Endothelial cell of umbilical vein (primary cell): ENCODE results near the gene KRTAP10-11. TPM values are rescaled to one million over a fixed set of nuclear protein-coding genes. Genes with fewer than 3 reads are reported as not detected.

Experiments used
- BruUV-seq: library from RNA; stranded (reverse); fragments of 400-500 nt; replicated peaks from 2 replicates; lab custom pipeline; 2021; lab: Mats Ljungman, UMichigan
- CTCF ChIA-PET: fragments of 300-600, 350-600 bp; sonication (Branson Sonifier 250); formaldehyde crosslinking; loops from one replicate; lab custom pipeline; 2021; ENCODE audit warnings: antibody characterized with exemption, inconsistent platforms; lab: Charles Lee
- POLR2A ChIA-PET: fragments of 300-600, 350-600 bp; sonication (Branson Sonifier 250); formaldehyde crosslinking; loops from one replicate; lab custom pipeline; 2021; ENCODE audit warnings: antibody characterized with exemption, inconsistent platforms; lab: Charles Lee
- DNase-seq: peaks from one replicate; pipeline ENCODE4 v3.0.0-alpha.2; 2011; ENCODE audit warnings: low read depth, low spot score
- FAIRE-seq: peaks from 2 replicates; lab custom pipeline; 2011; peaks lifted over from hg19 to GRCh38; lab: Jason Lieb, UNC
- H2AFZ ChIP-seq: 2 replicates; pipeline ENCODE4 v1.6.0; 2012; ENCODE audit warnings: low read depth, low read length, control low read depth, inconsistent platforms
- H3K27ac ChIP-seq: 2 replicates; pipeline ENCODE4 v1.5.1; 2011; ENCODE audit warnings: low read depth, mild to moderate bottlenecking, control low read depth, low read length, moderate library complexity; ENCODE audit not compliant: insufficient read depth
- H3K27me3 ChIP-seq, 2 experiments: 2 replicates each; pipeline versions ENCODE4 v1.6.0 to v1.6.1; 2011; ENCODE audit warnings: low read length in 2 of 2, mixed read lengths in 1 of 2; ENCODE audit not compliant: control insufficient read depth in 2 of 2, insufficient read depth in 2 of 2
- H3K36me3 ChIP-seq, 2 experiments: 2 replicates in 1 of 2; 3 replicates in 1 of 2; pipeline ENCODE4 v1.5.1; 2011; ENCODE audit warnings: low read length in 2 of 2, mild to moderate bottlenecking in 1 of 2, moderate library complexity in 1 of 2; ENCODE audit not compliant: control insufficient read depth in 2 of 2, insufficient read depth in 2 of 2; ENCODE audit errors: extremely low read depth in 1 of 2
- H3K4me1 ChIP-seq: 3 replicates; pipeline ENCODE4 v1.5.1; 2011; ENCODE audit warnings: mild to moderate bottlenecking, low read length; ENCODE audit not compliant: control insufficient read depth, insufficient read depth; ENCODE audit errors: extremely low read depth
- H3K4me2 ChIP-seq: 2 replicates; pipeline ENCODE4 v1.6.1; 2011; ENCODE audit warnings: low read length, control low read depth, mixed read lengths; ENCODE audit not compliant: insufficient read depth
- H3K4me3 ChIP-seq, 3 experiments: fragments of 200-600 bp in 1 of 3; sonication (generic), shearing (Covaris generic) in 1 of 3; replicated peaks in 1 of 3; 2 replicates each; pipeline ENCODE4 v1.5.1; 2011 to 2016; ENCODE audit warnings: control low read depth in 3 of 3, low read length in 3 of 3, mild to moderate bottlenecking in 2 of 3, inconsistent platforms in 1 of 3, low read depth in 1 of 3, moderate library complexity in 1 of 3; ENCODE audit not compliant: insufficient read depth in 1 of 3
- H3K79me2 ChIP-seq: 2 replicates; pipeline ENCODE4 v1.6.0; 2012; ENCODE audit warnings: low read length, inconsistent platforms; ENCODE audit not compliant: control insufficient read depth, insufficient read depth
- H3K9ac ChIP-seq: replicated peaks from 2 replicates; pipeline ENCODE3; 2011; ENCODE audit warnings: low read length, control low read depth; ENCODE audit not compliant: insufficient read depth; ENCODE audit errors: extremely low read depth
- H3K9me1 ChIP-seq: replicated peaks from 3 replicates; pipeline ENCODE4 v1.6.0; 2011; ENCODE audit warnings: mild to moderate bottlenecking, low read length; ENCODE audit not compliant: control insufficient read depth, insufficient read depth; ENCODE audit errors: extremely low read depth
- H3K9me3 ChIP-seq: replicated peaks from 2 replicates; pipeline ENCODE4 v1.5.1; 2012; ENCODE audit warnings: low read length, inconsistent platforms; ENCODE audit not compliant: control insufficient read depth, insufficient read depth
- H4K20me1 ChIP-seq: replicated peaks from 2 replicates; pipeline ENCODE3; 2011; ENCODE audit warnings: mild to moderate bottlenecking, low read length; ENCODE audit not compliant: control insufficient read depth, insufficient read depth; ENCODE audit errors: extremely low read depth
- CTCF ChIP-seq, 2 donors: IDR thresholded peaks; 1 replicate in 1 of 2; 2 replicates in 1 of 2; pipeline ENCODE4 v1.5.1; 2011; ENCODE audit warnings: low read length in 2 of 2, mild to moderate bottlenecking in 2 of 2, moderate library complexity in 2 of 2, control low read depth in 1 of 2, inconsistent platforms in 1 of 2, low read depth in 1 of 2; ENCODE audit not compliant: insufficient read depth in 1 of 2; ENCODE audit errors: extremely low read depth in 1 of 2
- EZH2 ChIP-seq: IDR thresholded peaks from 2 replicates; pipeline ENCODE4 v1.6.1; 2012; ENCODE audit warnings: borderline replicate concordance, low read depth, mild to moderate bottlenecking, moderate library complexity, low read length, inconsistent platforms; ENCODE audit not compliant: severe bottlenecking
- FOS ChIP-seq: IDR thresholded peaks from 2 replicates; pipeline ENCODE4 v1.6.1; 2011; ENCODE audit warnings: mild to moderate bottlenecking, low read length, moderate library complexity, borderline replicate concordance; ENCODE audit not compliant: insufficient read depth
- GATA2 ChIP-seq: IDR thresholded peaks from 2 replicates; pipeline ENCODE4 v1.7.0; 2011; ENCODE audit warnings: low read depth, mild to moderate bottlenecking, moderate library complexity, mixed read lengths, low read length; ENCODE audit not compliant: insufficient read length, insufficient read depth
- JUN ChIP-seq: IDR thresholded peaks from 2 replicates; pipeline ENCODE4 v1.6.1; 2011; ENCODE audit warnings: borderline replicate concordance, low read depth; ENCODE audit not compliant: insufficient read length, insufficient read depth
- MYC ChIP-seq: IDR thresholded peaks from one replicate; pipeline ENCODE4 v1.6.1; 2011; ENCODE audit warnings: mild to moderate bottlenecking, low read depth, low read length
- POLR2A ChIP-seq: IDR thresholded peaks from 2 replicates; pipeline ENCODE4 v1.6.1; 2012; ENCODE audit warnings: low read depth, mild to moderate bottlenecking, control low read depth, low read length
- POLR2AphosphoS5 ChIP-seq: IDR thresholded peaks from 2 replicates; pipeline ENCODE4 v1.6.1; 2012; ENCODE audit warnings: low read depth, mild to moderate bottlenecking, control low read depth, low read length, moderate library complexity; ENCODE audit not compliant: insufficient read depth
- dilution Hi-C: fragments of 300-500 bp; cut with MboI; formaldehyde crosslinking; loops from one replicate; pipeline ENCODE4 v1.15.0; 2019; ENCODE audit warnings: low sequenced_read_pairs; ENCODE audit not compliant: extremely low pct_ligation_motif_present
- intact Hi-C: fragments of 100-400 bp; cut with micrococcal nuclease; formaldehyde crosslinking; loops from one replicate; pipeline ENCODE4 v1.10.0; 2022
- polyA plus RNA-seq, 4 experiments: library from polyadenylated mRNA; depleted of rRNA in 3 of 4; stranded (reverse) in 3 of 4; unstranded in 1 of 4; fragments of >200 nt; gene quantifications; 2 replicates each; pipeline versions ENCODE4 v1.2.1 to v1.2.3, GENCODE V29; 2011 to 2012; ENCODE audit warnings: missing spikeins in 1 of 4
- total RNA-seq: library from RNA; stranded (reverse); gene quantifications from 2 replicates; pipeline ENCODE4 v1.2.3, GENCODE V29; 2021
- TF ChIP-seq, protein P1 (sequence below): IDR thresholded peaks from 2 replicates; pipeline ENCODE4 v1.6.1; 2011; ENCODE audit not compliant: insufficient read depth, insufficient read length

KRTAP10-11 gene
- total and polyA plus RNA-seq, 2 donors (not counting 3 experiments of a cell fraction or from before 2014, with no cell fraction given), result not detected

DNA sequence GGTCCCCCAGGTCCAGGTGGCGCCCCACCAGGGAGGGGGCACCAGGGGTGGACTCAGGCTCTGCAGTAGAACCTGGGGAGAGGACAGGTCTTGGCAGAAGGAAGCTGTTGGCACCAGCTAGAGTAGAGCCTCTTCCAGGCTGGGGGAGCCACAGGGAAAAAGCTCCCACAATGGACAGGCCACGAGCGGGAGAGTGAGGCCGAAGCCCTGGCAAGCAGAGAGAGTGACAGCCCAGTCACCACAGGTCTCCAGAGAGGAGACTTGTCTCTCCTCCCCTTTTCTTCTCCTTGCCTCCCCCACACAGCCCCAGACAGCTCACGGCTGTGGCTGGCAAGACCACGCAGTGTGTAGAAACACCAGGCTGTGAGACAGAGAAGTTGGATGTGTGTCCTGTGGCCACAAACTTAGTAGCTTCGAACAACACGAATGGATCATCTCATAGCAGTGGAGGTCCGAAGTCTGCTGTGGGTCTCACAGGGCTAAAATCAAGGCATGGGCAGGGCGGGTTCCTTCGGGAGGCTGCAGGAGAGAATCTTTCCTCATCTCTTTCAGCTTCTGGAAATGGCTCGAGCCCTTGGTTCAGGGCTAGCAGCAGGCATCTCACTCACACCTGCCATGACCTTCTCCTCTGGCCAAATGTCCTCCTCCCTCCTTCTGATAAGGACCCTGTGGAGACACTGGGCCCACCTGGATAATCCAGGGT, 4.9 kb downstream of the KRTAP10-11 start:
- no peak overlapping the region for H3K4me2 ChIP-seq
- intact Hi-C loops (no loop called here), dilution Hi-C loops (no loop called here)
- no peak overlapping the region for H3K4me3 ChIP-seq
- TF ChIP-seq, protein P1, sequence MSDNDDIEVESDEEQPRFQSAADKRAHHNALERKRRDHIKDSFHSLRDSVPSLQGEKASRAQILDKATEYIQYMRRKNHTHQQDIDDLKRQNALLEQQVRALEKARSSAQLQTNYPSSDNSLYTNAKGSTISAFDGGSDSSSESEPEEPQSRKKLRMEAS, result no peak
- TF ChIP-seq GATA2, result no peak
- TF ChIP-seq MYC, result no peak
- DNase-seq (no peak), FAIRE-seq (no peak)
- no peaks in the 10 kb centered on the region for H3K27me3 ChIP-seq
- H3K79me2 ChIP-seq, result no peaks in the 10 kb centered on the region
- no peaks in the 10 kb centered on the region for H3K36me3 ChIP-seq
- H3K9me3 ChIP-seq, result no peaks in the 10 kb centered on the region
- CTCF ChIA-PET, result no interaction called here
- no peaks in the 10 kb centered on the region for H4K20me1 ChIP-seq
- H3K27ac ChIP-seq, result no peak overlapping the region
- H3K4me1 ChIP-seq, result no peaks in the 10 kb centered on the region
- H3K9me1 ChIP-seq, result no peaks in the 10 kb centered on the region
- POLR2A ChIA-PET, result no interaction called here
- H2AFZ ChIP-seq, result no peak overlapping the region
- BruUV-seq, result no TSS peak
- no peak overlapping the region for H3K9ac ChIP-seq

GRCh38 chr21:44653123-44653522, 6.9 kb downstream of the KRTAP10-11 start:
- Histone ChIP-seq H3K79me2 (no peaks in the 10 kb centered on the region), H3K4me1 (no peaks in the 10 kb centered on the region)

More at GRCh38 chr21:44653123-44653522, 6.9 kb downstream of the KRTAP10-11 start:
- TF ChIP-seq MYC (no peak), POLR2A (no peak), JUN (no peak), EZH2 (no peak), FOS (no peak), GATA2 (no peak), POLR2AphosphoS5 (no peak), CTCF (IDR thresholded peaks at IDR 0.05; ENCODE audit: extremely low read depth in 1 of 2, insufficient read depth in 1 of 2, low read depth in 1 of 2, low read length in 2 of 2) (no peak)
- TF ChIP-seq, protein P1, result no peak
- no peaks in the 10 kb centered on the region for H3K9me1 ChIP-seq
- H3K9ac ChIP-seq, result no peak overlapping the region
- H2AFZ ChIP-seq, result no peak overlapping the region
- CTCF ChIA-PET, result interaction anchor here (1.0 kb wide), 1 partner anchor 23 kb away, joined by 3 read pairs; no protein-coding TSS in a partner anchor
- dilution Hi-C loops (no loop called here), intact Hi-C loops (no loop called here)
- H3K4me2 ChIP-seq, result no peak overlapping the region
- no peaks in the 10 kb centered on the region for H3K9me3 ChIP-seq
- no peak overlapping the region for H3K27ac ChIP-seq
- no TSS peak for BruUV-seq
- H3K27me3 ChIP-seq, result no peaks in the 10 kb centered on the region
- H4K20me1 ChIP-seq, result no peaks in the 10 kb centered on the region
- FAIRE-seq (no peak), DNase-seq (no peak)
- POLR2A ChIA-PET, result no interaction called here
- no peak overlapping the region for H3K4me3 ChIP-seq
- H3K36me3 ChIP-seq, result no peaks in the 10 kb centered on the region
